Stimulated activated CD4-positive, alpha-beta T cell treated with anti-CD3 and anti-CD28 coated beads, Interleukin-1b, Interleukin-23, amount 100 ng/mL, for 48 hours (primary cell): ENCODE results near the gene RORB.
A peak's percentile ranks its signal among the peaks of the same experiment; 100 is the strongest.

Experiments used
- DNase-seq: peaks from one replicate; pipeline ENCODE4 v3.0.0-alpha.2; 2020

Gene RORB

GRCh38 chr9:74609671-74610405 lies 112.7 kb downstream of the RORB start:
- no peak for DNase-seq

- no peak for DNase-seq
These were observed 113.5 kb downstream of the RORB start for GRCh38 chr9:74610523-74611061.

GRCh38 chr9:74630228-74630627 lies 133.1 kb downstream of the RORB start:
- DNase-seq: no peak

- no peak for DNase-seq
These were observed 142.0 kb downstream of the RORB start for GRCh38 chr9:74639112-74639511.

GRCh38 chr9:74642376-74642775 lies 145.2 kb downstream of the RORB start:
- no peak for DNase-seq

GRCh38 chr9:74643303-74643923 lies 146.3 kb downstream of the RORB start:
- no peak for DNase-seq

- DNase-seq: no peak
These were observed 146.9 kb downstream of the RORB start for GRCh38 chr9:74644023-74644422.

- DNase-seq: no peak
These were observed 148.0 kb downstream of the RORB start for GRCh38 chr9:74645007-74645639.

GRCh38 chr9:74653410-74654080 lies 156.4 kb downstream of the RORB start:
- DNase-seq: no peak

GRCh38 chr9:74662674-74663073 lies 165.5 kb downstream of the RORB start:
- no peak for DNase-seq

GRCh38 chr9:74663439-74663838 lies 166.3 kb downstream of the RORB start:
- DNase-seq: no peak

GRCh38 chr9:74666625-74667316 lies 169.6 kb downstream of the RORB start:
- DNase-seq: no peak

- DNase-seq: no peak
These were observed 175.1 kb downstream of the RORB start for GRCh38 chr9:74672237-74672636.

- DNase-seq: no peak
These were observed 176.9 kb downstream of the RORB start for GRCh38 chr9:74674077-74674476.

GRCh38 chr9:74681906-74682305 lies 184.8 kb downstream of the RORB start:
- no peak for DNase-seq

- DNase-seq: no peak
These were observed 186.2 kb downstream of the RORB start for GRCh38 chr9:74683322-74683721.

GRCh38 chr9:74691058-74691457 lies 193.9 kb downstream of the RORB start:
- DNase-seq: no peak

- peak; percentile 13 for DNase-seq
These were observed 199.4 kb downstream of the RORB start for GRCh38 chr9:74696520-74696919.

GRCh38 chr9:74697535-74697934 lies 200.4 kb downstream of the RORB start:
- no peak for DNase-seq

GRCh38 chr9:74711341-74711740 lies 214.2 kb downstream of the RORB start:
- DNase-seq: no peak

GRCh38 chr9:74718709-74719108 lies 221.6 kb downstream of the RORB start:
- DNase-seq: no peak

- no peak for DNase-seq
These were observed 222.2 kb downstream of the RORB start for GRCh38 chr9:74719306-74719705.
